ENCODE results near the gene ERGIC1.

DNA sequence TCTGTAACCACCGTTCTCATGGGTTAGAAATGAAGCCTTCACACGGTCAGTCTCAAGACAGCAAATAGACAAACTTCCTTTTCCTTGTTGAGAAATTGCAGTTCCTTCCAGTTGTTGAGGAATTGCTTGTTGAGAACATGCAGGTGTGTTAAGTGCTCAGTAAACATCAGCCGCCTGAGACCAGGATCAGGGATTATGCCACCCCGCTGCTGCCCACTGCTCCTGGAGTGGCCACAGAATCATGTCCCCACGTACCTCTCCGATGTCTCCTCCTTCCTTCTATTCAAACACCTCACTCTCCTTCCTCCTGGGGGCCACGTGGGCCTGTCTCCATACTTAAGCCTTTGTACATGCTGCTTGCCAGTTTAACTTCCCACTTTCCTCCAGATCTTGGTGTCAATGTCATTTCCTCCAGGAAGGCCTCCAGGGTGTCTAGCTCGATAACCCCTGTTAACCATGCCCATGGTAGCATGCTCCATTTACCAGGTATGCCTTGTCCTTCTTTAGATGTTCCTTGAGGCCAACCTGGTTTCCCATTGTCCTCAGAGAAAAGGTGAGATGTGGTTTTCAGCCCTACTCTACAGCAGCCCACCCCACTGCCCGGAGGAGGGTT, 91.4 kb downstream of the ERGIC1 start:
- TF ChIP-seq POLR2AphosphoS5 (IDR thresholded peaks at IDR 0.05) (no peak), EP300 (IDR thresholded peaks at IDR 0.05) (no peak)
- TF ChIP-seq, protein P1, sequence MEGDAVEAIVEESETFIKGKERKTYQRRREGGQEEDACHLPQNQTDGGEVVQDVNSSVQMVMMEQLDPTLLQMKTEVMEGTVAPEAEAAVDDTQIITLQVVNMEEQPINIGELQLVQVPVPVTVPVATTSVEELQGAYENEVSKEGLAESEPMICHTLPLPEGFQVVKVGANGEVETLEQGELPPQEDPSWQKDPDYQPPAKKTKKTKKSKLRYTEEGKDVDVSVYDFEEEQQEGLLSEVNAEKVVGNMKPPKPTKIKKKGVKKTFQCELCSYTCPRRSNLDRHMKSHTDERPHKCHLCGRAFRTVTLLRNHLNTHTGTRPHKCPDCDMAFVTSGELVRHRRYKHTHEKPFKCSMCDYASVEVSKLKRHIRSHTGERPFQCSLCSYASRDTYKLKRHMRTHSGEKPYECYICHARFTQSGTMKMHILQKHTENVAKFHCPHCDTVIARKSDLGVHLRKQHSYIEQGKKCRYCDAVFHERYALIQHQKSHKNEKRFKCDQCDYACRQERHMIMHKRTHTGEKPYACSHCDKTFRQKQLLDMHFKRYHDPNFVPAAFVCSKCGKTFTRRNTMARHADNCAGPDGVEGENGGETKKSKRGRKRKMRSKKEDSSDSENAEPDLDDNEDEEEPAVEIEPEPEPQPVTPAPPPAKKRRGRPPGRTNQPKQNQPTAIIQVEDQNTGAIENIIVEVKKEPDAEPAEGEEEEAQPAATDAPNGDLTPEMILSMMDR (IDR thresholded peaks at IDR 0.05) = no peak

Measured in gastroesophageal sphincter (tissue), 3 donors.